ENCODE results near the gene PPM1J.

Gene PPM1J

GRCh38 chr1:112718691-112719418 lies 3.7 kb upstream of the PPM1J start:
- TF ChIP-seq, protein P1, sequence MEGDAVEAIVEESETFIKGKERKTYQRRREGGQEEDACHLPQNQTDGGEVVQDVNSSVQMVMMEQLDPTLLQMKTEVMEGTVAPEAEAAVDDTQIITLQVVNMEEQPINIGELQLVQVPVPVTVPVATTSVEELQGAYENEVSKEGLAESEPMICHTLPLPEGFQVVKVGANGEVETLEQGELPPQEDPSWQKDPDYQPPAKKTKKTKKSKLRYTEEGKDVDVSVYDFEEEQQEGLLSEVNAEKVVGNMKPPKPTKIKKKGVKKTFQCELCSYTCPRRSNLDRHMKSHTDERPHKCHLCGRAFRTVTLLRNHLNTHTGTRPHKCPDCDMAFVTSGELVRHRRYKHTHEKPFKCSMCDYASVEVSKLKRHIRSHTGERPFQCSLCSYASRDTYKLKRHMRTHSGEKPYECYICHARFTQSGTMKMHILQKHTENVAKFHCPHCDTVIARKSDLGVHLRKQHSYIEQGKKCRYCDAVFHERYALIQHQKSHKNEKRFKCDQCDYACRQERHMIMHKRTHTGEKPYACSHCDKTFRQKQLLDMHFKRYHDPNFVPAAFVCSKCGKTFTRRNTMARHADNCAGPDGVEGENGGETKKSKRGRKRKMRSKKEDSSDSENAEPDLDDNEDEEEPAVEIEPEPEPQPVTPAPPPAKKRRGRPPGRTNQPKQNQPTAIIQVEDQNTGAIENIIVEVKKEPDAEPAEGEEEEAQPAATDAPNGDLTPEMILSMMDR (IDR thresholded peaks at IDR 0.05; ENCODE audit: low read depth, low read length), result no peak
- H3K36me3 ChIP-seq, result no peaks in the 10 kb centered on the region
- peaks cover 11% of the 10 kb centered on the region for H3K27me3 ChIP-seq (ENCODE audit: insufficient read depth, low read depth, severe bottlenecking)
- DNase-seq, result no peak
- H3K4me3 ChIP-seq (ENCODE audit: low read depth, low read length), result no peak overlapping the region
- no peaks in the 10 kb centered on the region for H3K9me3 ChIP-seq (ENCODE audit: severe bottlenecking)
- H3K27ac ChIP-seq, result no peak overlapping the region

DNA sequence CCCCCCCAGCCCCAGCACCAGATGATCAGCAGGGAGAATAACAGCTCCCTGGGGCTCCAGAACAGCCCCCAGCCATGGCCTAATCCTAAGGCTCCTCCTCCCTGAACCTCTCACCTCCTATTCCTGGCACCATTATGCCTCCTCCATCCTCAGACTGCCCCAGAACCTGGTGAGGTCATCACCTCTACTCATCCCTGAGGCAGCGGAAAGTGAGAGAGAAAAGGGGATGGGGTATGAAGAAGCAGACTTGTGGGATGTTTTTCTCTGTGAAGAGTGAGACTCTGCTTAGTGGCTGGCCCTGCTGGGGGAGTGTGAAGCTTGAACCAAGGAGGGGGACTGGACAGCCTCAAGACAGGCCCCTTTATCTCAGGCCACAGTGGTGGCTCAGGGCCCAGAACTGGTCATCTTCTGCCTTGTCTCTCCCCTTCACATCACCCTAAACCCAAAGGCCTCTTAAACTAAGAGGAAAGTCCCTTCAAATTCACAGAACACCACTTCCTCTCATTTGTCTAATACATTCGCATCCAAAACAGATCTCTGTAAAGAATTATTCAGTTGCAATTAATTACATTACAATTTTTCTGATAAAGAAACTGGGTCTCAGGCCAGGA lies 2.2 kb upstream of the PPM1J start:
- no peak overlapping the region for H3K4me3 ChIP-seq (ENCODE audit: low read depth, low read length)
- no peak overlapping the region; the same call in 1 of the 2 replicates for H3K27ac ChIP-seq
- DNase-seq, result peak; percentile 44
- TF ChIP-seq, protein P1 (IDR thresholded peaks at IDR 0.05; ENCODE audit: low read depth, low read length), result no peak
- no peaks in the 10 kb centered on the region for H3K9me3 ChIP-seq (ENCODE audit: severe bottlenecking)
- peaks cover 12% of the 10 kb centered on the region for H3K27me3 ChIP-seq (ENCODE audit: insufficient read depth, low read depth, severe bottlenecking)
- no peaks in the 10 kb centered on the region for H3K36me3 ChIP-seq

DNA sequence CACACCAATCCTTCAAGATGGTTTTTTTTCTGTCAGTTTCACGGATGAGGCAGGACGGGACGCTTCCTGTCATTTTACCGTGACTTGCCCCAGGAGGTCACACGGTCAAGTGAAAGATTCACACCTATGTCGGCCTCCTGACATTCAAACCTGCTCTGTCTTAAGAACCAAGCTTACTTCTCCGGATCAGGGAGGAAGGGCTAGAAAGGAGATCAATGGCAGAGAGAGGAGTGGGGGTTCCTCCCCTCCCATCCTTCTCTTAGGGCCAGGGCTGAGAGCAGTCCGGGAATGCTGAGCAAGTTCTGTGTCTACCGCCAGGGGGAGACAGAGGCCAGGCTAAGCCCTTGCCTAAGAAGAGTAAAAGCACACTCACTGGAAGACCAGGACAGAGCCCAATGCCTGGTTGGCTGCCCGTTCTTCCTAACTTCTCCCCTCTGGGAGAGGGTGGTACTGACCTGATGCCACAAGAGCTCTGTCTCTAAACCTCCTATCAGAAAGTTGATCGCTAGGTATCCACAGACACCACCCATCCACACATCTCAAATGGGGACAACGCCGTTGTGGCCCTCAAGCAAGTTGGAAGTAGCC lies 1.1 kb upstream of the PPM1J start:
- peak; percentile 91 for DNase-seq
- H3K36me3 ChIP-seq, result no peaks in the 10 kb centered on the region
- no peak overlapping the region for H3K27ac ChIP-seq
- H3K27me3 ChIP-seq (ENCODE audit: insufficient read depth, low read depth, severe bottlenecking), result peaks cover 12% of the 10 kb centered on the region
- peak overlapping the region; percentile 42 for H3K4me3 ChIP-seq (ENCODE audit: low read depth, low read length)
- no peaks in the 10 kb centered on the region for H3K9me3 ChIP-seq (ENCODE audit: severe bottlenecking)
- TF ChIP-seq, protein P1 (IDR thresholded peaks at IDR 0.05; ENCODE audit: low read depth, low read length), result peak; percentile 94

GRCh38 chr1:112714313-112715263 lies 544 bp downstream of the PPM1J start:
- Histone ChIP-seq H3K27ac (no peak overlapping the region), H3K36me3 (no peaks in the 10 kb centered on the region), H3K9me3 (ENCODE audit: severe bottlenecking) (no peaks in the 10 kb centered on the region), H3K4me3 (ENCODE audit: low read depth, low read length) (peak overlapping the region; percentile 52), H3K27me3 (ENCODE audit: insufficient read depth, low read depth, severe bottlenecking) (peaks cover 12% of the 10 kb centered on the region)
- DNase-seq, result no peak
- TF ChIP-seq, protein P1 (IDR thresholded peaks at IDR 0.05; ENCODE audit: low read depth, low read length), result 0 out of 2 replicates have a peak, but pooled peaks have one; percentile 13

- H3K27me3 ChIP-seq (ENCODE audit: insufficient read depth, low read depth, severe bottlenecking), result peaks cover 12% of the 10 kb centered on the region
- no peak for DNase-seq
Observed at GRCh38 chr1:112713466-112714312, 1.4 kb downstream of the PPM1J start.

More at GRCh38 chr1:112713466-112714312, 1.4 kb downstream of the PPM1J start:
- no peaks in the 10 kb centered on the region for H3K9me3 ChIP-seq (ENCODE audit: severe bottlenecking)
- H3K36me3 ChIP-seq, result no peaks in the 10 kb centered on the region
- no peak overlapping the region for H3K27ac ChIP-seq
- peak overlapping the region; percentile 52 for H3K4me3 ChIP-seq (ENCODE audit: low read depth, low read length)
- TF ChIP-seq, protein P1 (IDR thresholded peaks at IDR 0.05; ENCODE audit: low read depth, low read length), result no peak

Data from WERI-Rb-1 (cell line).